Activated CD4-positive, alpha-beta T cell treated with anti-CD3 and anti-CD28 coated beads, Interleukin-2, amount 50 U/mL, for 24 hours (primary cell): Measurements from ENCODE around the gene AFP.

Source experiments
- DNase-seq, 2 donors: peaks; one replicate each; pipeline ENCODE4 v3.0.0-alpha.2; 2020; ENCODE audit warnings: low read depth in 1 of 2, low spot score in 1 of 2

Gene AFP

GRCh38 chr4:73413294-73413755 is 22.7 kb upstream of the AFP start:
- DNase-seq = no peak

- no peak for DNase-seq
Observed at GRCh38 chr4:73414936-73415271, 21.1 kb upstream of the AFP start.

- no peak for DNase-seq
Observed at GRCh38 chr4:73415807-73416238, 20.2 kb upstream of the AFP start.

GRCh38 chr4:73416423-73417087 is 19.5 kb upstream of the AFP start:
- no peak for DNase-seq

GRCh38 chr4:73417342-73417741 is 18.7 kb upstream of the AFP start:
- DNase-seq = no peak

- DNase-seq = no peak
Observed at GRCh38 chr4:73417973-73418372, 18.0 kb upstream of the AFP start.

- DNase-seq = no peak
Observed at GRCh38 chr4:73418677-73419076, 17.3 kb upstream of the AFP start.

- no peak for DNase-seq
Observed at GRCh38 chr4:73419106-73420038, 16.6 kb upstream of the AFP start.

- no peak for DNase-seq
Observed at GRCh38 chr4:73420615-73421014, 15.4 kb upstream of the AFP start.

GRCh38 chr4:73421708-73422457 is 14.1 kb upstream of the AFP start:
- DNase-seq = no peak

- no peak for DNase-seq
Observed at GRCh38 chr4:73422458-73422752, 13.6 kb upstream of the AFP start.

- DNase-seq = no peak
Observed at GRCh38 chr4:73423184-73423583, 12.8 kb upstream of the AFP start.

GRCh38 chr4:73426666-73427065 is 9.4 kb upstream of the AFP start:
- no peak for DNase-seq

GRCh38 chr4:73429118-73429517 is 6.9 kb upstream of the AFP start:
- DNase-seq = no peak

GRCh38 chr4:73429826-73430587 is 6.0 kb upstream of the AFP start:
- DNase-seq = no peak

- DNase-seq = no peak
Observed at GRCh38 chr4:73431813-73432168, 4.2 kb upstream of the AFP start.

GRCh38 chr4:73432169-73433000 is 3.6 kb upstream of the AFP start:
- no peak for DNase-seq

GRCh38 chr4:73433140-73433539 is 2.9 kb upstream of the AFP start:
- no peak for DNase-seq

- no peak for DNase-seq
Observed at GRCh38 chr4:73434311-73434710, 1.7 kb upstream of the AFP start.
